ENCODE data around the gene TMPRSS13. TPM values are rescaled to one million over a fixed set of nuclear protein-coding genes. Genes with fewer than 3 reads are reported as not detected.
"Not testable (repeated sequence)": the region's sequence is repeated elsewhere in the genome, so short reads cannot be mapped to it uniquely, and the experiment has no call there.

The TMPRSS13 gene
- total RNA-seq (under 1 TPM in 4 of 9 donors, not detected in 5; 0.06 to 0.51 (median 0.25) TPM), polyA plus RNA-seq (under 1 TPM; 0.03 to 0.08 TPM)
- long read RNA-seq, donor 1: 0 reads
- long read RNA-seq, donor 2: 0 reads
- long read RNA-seq, donor 3: 0 reads

GRCh38 chr11:117929142-117929915, at the start of gene TMPRSS13:
TMPRSS13 (minus strand) TSS chr11:117929402; CDS start chr11:117929307, 95 bp downstream.
- ATAC-seq: no peak
- Histone ChIP-seq H3K36me3 (no peaks in the 10 kb centered on the region), H3K27me3 (no peaks in the 10 kb centered on the region), H3K27ac (no peak within 1 kb of the TSS), H3K4me3 (no peak within 1 kb of the TSS), H3K9me3 (no peaks in the 10 kb centered on the region), H3K4me1 (peaks cover 0 to 41% (median 0%) of the 10 kb centered on the region in 12 donors)
- WGBS, 4 donors: 77 to 83% (median 81%) methylated on average over 12 to 13 of the region's 13 CpGs
- TF ChIP-seq, protein P1, sequence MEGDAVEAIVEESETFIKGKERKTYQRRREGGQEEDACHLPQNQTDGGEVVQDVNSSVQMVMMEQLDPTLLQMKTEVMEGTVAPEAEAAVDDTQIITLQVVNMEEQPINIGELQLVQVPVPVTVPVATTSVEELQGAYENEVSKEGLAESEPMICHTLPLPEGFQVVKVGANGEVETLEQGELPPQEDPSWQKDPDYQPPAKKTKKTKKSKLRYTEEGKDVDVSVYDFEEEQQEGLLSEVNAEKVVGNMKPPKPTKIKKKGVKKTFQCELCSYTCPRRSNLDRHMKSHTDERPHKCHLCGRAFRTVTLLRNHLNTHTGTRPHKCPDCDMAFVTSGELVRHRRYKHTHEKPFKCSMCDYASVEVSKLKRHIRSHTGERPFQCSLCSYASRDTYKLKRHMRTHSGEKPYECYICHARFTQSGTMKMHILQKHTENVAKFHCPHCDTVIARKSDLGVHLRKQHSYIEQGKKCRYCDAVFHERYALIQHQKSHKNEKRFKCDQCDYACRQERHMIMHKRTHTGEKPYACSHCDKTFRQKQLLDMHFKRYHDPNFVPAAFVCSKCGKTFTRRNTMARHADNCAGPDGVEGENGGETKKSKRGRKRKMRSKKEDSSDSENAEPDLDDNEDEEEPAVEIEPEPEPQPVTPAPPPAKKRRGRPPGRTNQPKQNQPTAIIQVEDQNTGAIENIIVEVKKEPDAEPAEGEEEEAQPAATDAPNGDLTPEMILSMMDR (IDR thresholded peaks at IDR 0.05): no peak
- DNase-seq: no peak
- intact Hi-C loops (cut with DNase I): no loop called here

GRCh38 chr11:117978991-117979390, 49.8 kb upstream of the TMPRSS13 start:
- Histone ChIP-seq H3K27ac (peak overlapping the region in 3 of 12 donors; percentile 1 to 94 (median 24)), H3K9me3 (no peaks in the 10 kb centered on the region), H3K4me1 (peaks cover 0 to 74% (median 2%) of the 10 kb centered on the region in 12 donors), H3K36me3 (no peaks in the 10 kb centered on the region), H3K27me3 (peaks cover 0 to 9% (median 0%) of the 10 kb centered on the region in 9 donors), H3K4me3 (no peak overlapping the region)
- intact Hi-C loops (cut with DNase I): no loop called here
- TF ChIP-seq, protein P1 (IDR thresholded peaks at IDR 0.05): no peak
- TF ChIP-seq POLR2A (IDR thresholded peaks at IDR 0.05): no peak
- WGBS, 4 donors: 42 to 66% (median 63%) methylated on average over 3 to 4 of the region's 4 CpGs
- DNase-seq: no peak
- peak; percentile 70 to 87 (median 80) for ATAC-seq

DNA sequence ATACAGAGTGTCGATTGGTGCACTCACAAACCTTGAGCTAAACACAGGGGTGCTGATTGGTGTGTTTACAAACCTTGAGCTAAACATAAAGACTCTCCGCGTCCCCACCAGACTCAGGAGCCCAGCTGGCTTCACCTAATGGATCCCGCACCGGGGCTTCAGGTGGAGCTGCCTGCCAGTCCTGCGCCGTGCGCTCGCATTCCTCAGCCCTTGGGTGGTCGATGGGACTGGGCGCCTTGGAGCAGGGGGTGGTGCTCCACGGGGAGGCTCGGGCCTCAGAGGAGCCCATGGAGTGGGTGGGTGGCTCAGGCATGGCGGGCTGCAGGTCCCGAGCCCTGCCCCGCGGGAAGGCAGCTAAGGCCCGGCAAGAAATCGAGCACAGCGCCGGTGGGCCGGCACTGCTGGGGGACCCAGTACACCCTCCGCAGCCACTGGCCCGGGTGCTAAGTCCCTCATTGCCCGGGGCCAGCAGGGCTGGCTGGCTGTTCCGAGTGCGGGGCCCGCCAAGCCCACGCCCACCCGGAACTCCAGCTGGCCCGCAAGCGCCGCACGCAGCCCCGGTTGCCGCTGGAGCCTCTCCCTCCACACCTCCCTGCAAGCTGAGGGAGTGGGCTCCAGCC, 49.2 kb upstream of the TMPRSS13 start:
- H3K27me3 ChIP-seq; H3K4me3 ChIP-seq; intact Hi-C loops (cut with DNase I); H3K36me3 ChIP-seq; DNase-seq; H3K9me3 ChIP-seq; ATAC-seq: not testable (repeated sequence)
- Histone ChIP-seq H3K27ac (peak overlapping the region in 1 of 12 donors; percentile 94), H3K4me1 (peaks cover 0 to 80% (median 2%) of the 10 kb centered on the region in 12 donors)
- 91 to 93% (median 92%) methylated on average over 8 to 36 of the region's 36 CpGs for WGBS, 4 donors

GRCh38 chr11:117977612-117978264, 48.5 kb upstream of the TMPRSS13 start:
- peaks cover 0 to 86% (median 2%) of the 10 kb centered on the region in 12 donors for H3K4me1 ChIP-seq
- H3K9me3 ChIP-seq; H3K27me3 ChIP-seq; H3K4me3 ChIP-seq; H3K36me3 ChIP-seq; intact Hi-C loops (cut with DNase I); DNase-seq; ATAC-seq: not testable (repeated sequence)
- peak overlapping the region in 3 of 12 donors; percentile 14 to 82 (median 32) for H3K27ac ChIP-seq
- 74 to 84% (median 82%) methylated on average over 23 of the region's 23 CpGs for WGBS, 4 donors

GRCh38 chr11:117977029-117977428, 47.8 kb upstream of the TMPRSS13 start:
- WGBS, 4 donors: 75 to 82% (median 79%) methylated on average over 5 of the region's 5 CpGs
- peak in 1 of 4 donors; percentile 12 for ATAC-seq

More at GRCh38 chr11:117977029-117977428, 47.8 kb upstream of the TMPRSS13 start:
- no peak for TF ChIP-seq POLR2A (IDR thresholded peaks at IDR 0.05)
- TF ChIP-seq, protein P1 (IDR thresholded peaks at IDR 0.05): no peak
- no peaks in the 10 kb centered on the region for H3K36me3 ChIP-seq
- intact Hi-C loops (cut with DNase I): no loop called here
- H3K27me3 ChIP-seq: peaks cover 0 to 9% (median 0%) of the 10 kb centered on the region in 9 donors
- peaks cover 0 to 94% (median 2%) of the 10 kb centered on the region in 12 donors for H3K4me1 ChIP-seq
- H3K9me3 ChIP-seq: no peaks in the 10 kb centered on the region
- H3K27ac ChIP-seq: peak overlapping the region in 2 of 12 donors; percentile 32 to 82
- no peak overlapping the region for H3K4me3 ChIP-seq
- no peak for DNase-seq

Data from heart left ventricle (tissue), 16 donors.